Stimulated activated CD4-positive, alpha-beta T cell treated with anti-CD3 and anti-CD28 coated beads, Interleukin-15, amount 100 ng/mL, for 1 hour (primary cell): ENCODE measurements around the gene GULP1.
"Not testable (repeated sequence)": the region's sequence is repeated elsewhere in the genome, so short reads cannot be mapped to it uniquely, and the experiment has no call there.

ENCODE experiments used
- DNase-seq, 2 donors: peaks; one replicate each; pipeline ENCODE4 v3.0.0-alpha.2; 2020; ENCODE audit warnings: low read depth in 1 of 2, low spot score in 1 of 2

Gene GULP1, protein sequence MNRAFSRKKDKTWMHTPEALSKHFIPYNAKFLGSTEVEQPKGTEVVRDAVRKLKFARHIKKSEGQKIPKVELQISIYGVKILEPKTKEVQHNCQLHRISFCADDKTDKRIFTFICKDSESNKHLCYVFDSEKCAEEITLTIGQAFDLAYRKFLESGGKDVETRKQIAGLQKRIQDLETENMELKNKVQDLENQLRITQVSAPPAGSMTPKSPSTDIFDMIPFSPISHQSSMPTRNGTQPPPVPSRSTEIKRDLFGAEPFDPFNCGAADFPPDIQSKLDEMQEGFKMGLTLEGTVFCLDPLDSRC

DNA sequence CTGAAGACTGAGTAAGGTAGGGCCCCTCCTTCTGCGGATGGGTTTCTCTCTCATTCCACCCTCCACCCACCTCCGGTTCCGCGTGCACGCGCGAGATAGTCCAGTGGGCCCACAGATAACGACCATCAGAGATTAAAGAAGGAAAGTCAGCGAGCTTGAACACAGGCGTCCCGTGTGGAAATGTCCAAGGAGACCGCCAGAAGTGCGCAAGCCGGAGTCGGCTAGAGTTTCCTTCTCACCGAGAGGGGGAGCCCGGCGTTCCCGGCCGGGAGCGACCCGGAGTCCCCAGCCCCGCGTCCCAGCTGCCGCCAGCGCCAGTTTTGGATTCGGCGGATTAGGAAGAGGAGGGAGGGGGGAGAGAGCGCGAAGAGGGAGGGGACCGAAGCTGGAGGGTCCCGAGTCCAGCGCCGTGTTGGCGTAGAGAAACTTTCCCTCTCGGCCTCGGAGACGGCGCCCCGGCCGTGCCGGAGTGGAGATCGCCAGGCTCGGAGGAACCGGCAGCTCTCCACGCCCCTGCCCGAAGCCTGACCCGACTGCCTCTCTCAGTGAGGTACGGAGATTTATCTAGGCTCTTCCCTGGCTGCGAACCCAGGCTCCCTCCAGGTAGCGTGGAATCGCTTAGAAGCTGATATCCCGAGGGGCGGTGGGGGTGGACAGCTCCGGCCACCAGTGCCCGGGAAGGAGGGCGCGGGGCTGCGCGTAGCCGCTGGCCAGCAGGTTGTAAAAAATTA, at the start of gene GULP1:
GULP1 (plus strand) TSS at position 258 of the 731 bp plus-strand sequence. CDS start 185,829 bp downstream, outside the sequence.
- DNase-seq = no peak

DNA sequence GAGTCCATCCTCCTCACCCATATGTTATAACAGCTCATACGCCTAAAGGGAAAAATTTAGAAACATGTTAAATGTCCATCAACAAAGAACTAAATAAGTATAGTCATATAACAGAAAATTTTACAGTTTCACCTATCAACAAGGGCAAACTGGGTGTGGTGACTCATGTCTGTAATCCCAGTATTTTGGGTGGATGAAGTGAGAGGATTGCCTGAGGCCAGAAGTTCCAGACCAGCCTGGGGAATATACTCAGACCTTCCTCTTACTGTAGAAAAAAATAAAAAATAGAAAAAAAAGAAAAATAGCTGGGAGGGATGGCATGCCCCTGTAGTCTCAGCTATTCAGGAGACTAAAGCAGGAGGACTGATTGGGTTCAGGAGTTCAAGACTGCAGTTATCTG, 48.3 kb upstream of the GULP1 start:
- no peak for DNase-seq

DNA sequence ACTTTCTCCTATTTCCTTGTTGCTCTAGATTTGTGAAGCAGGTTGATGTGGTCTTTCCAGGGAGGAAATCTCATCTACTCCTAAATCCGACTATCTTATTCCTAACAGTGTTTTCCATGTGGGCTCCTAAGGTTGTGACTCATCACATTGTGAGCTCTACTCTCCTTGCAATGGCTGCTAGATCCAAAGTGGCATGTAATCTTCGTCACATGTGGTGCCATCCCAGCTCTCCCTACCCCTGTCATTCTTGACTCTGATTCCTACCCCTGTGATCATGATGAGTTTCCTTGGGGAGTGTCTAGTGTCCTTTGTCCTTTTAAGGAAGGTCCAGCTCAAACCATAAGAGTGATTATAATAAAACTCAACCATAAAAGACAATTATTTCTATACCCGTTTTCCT, 47.3 kb upstream of the GULP1 start:
- no peak for DNase-seq

DNA sequence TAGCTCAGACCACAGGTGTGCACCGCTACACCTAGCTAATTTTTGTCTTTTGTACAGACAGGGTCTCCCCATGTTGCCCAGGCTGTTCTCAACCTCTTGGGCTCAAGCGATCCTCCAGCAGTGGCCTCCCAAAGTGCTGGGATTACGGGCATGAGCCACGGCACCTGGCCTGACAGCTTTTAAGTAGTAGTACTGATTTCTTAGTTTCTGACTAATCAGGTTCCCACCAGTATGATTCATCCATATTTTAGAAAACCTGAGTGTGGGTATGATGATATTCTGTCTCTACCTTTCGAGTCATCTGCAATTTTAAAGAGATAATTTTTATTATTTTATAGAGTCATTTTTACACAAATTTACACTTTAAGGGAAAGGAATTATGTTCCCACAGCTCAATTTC, 46.4 kb upstream of the GULP1 start:
- no peak for DNase-seq

DNA sequence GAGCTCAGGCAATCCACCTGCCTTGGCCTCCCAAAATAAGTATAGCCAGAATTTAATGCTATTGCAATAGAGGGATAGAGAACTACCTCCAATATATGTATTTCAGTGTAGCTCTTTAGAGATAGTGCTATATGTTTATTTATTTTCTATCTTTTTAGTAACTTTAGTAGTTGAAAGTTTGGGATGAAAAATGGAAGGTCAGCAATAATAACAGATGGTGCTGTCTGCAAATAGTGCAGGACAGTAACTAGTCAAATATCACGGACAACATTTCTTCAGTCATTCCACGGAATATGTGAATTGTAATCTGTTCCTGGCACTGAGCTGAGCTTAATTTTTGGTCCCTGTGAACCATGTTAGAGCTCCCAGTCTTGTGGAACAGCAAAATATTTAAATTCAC, 43.2 kb upstream of the GULP1 start:
- no peak for DNase-seq

DNA sequence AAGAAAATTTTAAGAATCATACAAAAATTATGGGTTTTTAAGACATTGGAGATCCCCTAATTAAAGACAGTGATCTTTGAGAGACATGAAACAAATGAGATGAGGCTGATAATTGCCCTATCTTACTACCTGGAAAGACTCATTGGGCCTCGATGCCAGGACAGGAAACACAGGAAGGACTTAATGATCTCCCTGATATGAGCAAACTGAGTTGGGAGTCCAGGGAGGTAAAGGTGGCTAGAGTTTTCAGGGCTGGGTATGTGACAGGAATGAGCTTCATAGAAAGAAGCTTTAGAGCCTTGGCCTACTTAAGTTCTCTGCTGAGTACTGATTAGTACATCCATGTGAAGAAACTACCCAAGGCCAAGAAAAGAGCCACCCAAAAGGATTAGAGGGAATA, 40.6 kb upstream of the GULP1 start:
- no peak for DNase-seq

DNA sequence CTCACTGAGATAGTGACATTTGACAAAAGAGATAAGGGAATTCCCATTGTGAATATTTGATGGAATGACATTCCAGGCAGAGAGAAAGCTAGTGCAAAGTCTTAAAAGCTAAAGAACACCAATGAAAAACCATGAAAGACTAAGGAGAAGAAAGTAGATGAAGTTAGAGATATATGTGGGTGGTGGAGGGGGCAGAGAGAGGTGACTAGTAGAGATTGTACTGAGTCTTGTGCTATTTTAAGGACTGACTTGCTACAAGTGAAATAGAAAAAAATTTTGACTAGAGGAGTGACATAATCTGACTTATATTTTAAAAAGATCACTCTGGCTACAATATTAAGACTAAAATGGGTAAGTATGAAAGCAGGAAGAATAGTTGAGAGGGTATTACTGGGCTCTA, 35.3 kb upstream of the GULP1 start:
- no peak for DNase-seq

DNA sequence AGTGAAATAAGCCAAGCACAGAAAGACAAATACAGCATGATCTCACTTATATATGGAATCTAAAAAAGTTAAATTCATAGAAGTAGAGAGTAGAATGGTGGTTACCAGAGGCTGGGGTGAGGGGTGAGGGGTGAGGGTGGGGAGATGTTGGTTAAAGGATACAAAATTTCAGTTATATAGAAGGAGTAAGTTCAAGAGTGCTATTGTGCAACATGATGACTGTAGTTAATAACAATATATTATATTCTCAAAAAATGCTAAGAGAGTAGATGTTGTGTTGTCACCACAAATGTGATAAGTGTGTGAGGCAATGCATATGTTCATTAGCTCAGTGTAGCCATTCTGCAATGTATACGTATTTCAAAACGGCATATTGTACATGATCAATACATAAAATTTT, 26.4 kb upstream of the GULP1 start:
- no peak for DNase-seq

DNA sequence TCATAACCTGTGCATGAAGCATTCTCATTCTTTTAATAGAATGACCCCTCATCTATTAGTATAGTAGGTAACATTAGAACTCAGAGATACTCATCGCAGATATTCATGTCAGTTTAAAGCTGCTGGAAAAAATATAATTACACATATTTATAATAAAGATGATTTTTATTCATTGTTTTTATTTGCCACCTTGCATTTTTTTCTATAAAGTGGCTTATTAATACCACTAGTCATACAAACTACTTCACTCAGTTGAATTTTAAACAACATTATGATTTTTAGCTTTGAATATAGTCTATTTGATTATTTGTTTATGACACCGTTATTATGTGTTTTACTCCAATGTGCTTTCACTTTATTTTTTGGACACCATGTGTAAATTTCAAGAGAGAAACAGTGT, 23.9 kb upstream of the GULP1 start:
- DNase-seq = no peak

DNA sequence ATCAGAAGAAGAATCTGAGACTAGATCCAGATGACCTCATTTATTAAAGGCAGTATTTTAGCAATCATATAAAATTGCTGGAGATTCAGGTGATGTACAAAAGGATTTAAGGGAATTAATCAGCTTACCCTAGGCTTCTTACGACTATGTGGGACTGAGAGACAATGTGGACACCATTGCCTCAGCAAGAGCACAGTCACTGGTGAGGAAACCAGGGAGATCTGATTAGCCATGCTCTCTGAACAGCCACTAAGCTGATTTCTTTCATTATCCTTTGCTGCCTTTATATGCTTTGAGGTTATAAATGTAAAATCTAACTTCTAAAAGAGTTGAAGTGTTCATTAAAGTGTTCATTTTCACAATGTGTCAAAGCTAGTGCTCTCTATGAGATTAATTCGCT, 22.7 kb upstream of the GULP1 start:
- DNase-seq = no peak

DNA sequence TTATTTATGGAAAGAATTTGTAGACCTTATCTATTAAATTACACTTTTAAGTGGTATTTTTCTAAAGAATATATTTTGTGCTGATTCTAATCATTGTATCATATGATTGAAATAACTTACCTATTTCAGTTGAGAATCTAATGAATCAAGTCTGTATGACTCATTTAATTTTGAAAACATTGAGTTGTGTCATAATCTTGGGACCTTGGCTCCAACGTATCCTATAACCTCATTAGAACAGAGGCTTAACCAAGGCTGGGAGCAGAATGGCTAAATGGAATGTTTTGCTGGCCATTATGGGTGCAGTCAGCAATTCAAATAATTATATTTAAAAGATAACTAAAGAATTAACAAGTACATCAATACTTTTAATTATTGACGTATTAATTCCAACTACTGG, 19.6 kb upstream of the GULP1 start:
- DNase-seq = no peak

DNA sequence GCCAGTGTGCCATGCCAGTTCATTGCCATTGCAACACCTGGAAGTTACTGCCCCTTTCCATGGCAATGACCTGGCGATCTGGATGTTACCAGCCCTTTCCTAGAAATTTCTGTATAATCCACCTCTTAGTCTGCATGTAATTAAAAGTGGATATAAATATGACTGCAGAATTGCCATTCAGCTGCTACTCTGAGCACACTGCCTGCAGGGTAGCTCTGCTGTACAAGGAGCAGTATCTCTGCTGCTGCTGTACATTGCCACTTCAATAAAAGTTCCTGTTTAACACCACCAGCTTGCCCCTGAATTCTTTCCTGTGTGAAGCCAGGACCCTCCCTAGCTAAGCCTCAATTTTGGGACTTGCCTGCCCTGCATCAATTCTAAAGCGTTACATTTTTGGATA, 17.4 kb upstream of the GULP1 start:
- DNase-seq = no peak

DNA sequence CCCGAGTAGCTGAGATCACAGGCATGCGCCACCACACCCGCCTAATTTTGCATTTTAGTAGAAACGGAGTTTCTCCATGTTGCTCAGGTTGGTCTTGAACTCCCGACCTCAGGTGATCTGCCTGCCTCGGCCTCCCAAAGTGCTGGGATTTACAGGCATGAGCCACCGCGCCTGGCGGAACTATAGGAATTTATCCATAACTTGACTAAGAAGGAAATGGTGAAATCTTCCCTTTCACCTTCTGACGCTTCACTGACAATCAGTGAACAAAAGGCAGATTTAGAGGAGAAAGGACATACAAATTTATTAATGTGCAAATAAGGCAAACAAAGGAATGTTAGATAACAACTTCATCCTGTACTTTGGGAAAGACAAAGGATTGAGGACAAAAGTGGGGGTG, 15.4 kb upstream of the GULP1 start:
- DNase-seq = no peak

DNA sequence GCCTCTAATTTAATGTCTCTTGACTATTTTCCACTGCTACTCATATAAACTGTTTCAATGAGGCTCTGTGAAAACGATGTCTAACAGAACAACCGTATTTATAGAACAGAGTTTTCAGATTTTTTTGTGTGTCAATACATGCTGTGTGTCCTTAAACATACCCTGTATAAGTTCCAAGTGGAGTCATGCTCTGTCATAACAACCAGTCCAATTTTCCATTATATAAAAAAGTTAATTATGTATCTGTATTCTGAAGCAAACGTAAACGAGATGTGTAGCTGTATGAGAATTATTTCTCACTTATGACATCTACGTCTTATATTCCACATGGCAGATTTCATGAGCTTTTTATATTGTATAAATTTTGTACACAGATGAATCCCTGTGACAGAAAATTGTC, 13.9 kb upstream of the GULP1 start:
- no peak for DNase-seq

DNA sequence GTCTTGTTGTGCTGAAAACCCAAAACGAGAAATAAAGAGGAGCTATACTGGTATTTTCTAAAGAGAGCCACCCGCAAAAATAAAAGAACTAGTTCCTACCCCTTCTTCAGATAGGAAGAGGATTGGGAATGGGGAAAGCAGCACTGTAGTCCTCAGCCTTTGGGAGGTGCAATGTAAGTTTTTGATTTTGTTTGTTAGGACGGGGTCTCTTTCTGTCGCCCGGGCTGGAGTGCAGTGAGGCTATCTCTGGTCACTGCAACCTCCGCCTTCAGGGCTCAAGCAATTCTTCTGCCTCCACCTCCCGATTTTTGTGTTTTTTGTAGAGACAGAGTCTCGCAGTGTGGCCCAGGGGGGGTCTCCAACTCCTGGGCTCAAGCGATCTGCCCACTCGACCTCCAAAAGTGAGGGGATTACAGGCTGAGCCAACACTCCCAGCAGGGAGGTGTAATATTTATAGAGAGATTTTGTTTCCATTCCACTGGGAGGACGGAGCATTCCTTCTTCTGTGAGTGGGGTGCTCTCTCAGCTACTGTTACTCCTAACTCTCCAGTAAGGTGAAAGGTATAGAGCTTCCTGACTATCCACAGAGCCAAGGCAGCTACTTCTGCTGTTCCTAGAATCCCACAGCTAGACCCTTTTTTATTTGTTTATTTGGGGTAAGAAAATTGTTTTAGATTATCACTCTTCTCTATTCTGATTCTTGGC, 13.1 kb upstream of the GULP1 start:
- no peak for DNase-seq

DNA sequence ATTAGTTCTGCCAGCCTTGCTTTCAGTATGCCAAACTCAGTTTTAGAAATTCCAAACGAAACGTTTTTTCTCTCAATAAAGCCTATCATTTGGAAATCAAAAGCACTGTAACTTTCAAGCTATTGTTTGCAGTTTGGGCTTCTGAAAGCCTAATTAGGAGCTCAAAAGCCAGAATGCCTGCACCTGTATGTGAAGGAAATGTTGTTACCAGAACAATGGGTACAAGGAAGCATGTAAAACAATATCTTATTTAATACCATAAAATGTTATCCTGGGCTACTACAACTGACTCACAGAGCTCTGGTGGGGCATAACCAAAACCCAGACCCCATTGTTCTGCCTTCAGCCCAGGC, 12.6 kb upstream of the GULP1 start:
- DNase-seq = no peak

DNA sequence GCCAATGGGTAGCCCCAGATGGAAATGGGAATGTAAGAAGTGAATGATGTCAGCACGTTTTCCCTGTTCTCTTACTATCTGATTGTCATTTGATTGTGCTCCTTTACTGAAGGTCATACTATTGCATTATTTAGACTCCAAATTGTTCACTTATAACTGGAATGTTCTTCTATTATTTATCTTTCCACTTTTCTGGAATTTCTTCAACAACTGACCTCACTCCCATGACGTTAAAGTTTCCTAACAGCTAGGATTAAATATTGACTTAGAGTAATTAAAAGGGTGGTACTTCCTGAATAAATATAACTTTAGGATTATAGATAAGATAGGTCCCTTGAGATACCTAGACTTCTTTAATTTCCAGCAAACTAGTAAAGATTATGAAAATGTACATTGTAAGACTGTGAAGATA, 10.9 kb upstream of the GULP1 start:
- DNase-seq = no peak

DNA sequence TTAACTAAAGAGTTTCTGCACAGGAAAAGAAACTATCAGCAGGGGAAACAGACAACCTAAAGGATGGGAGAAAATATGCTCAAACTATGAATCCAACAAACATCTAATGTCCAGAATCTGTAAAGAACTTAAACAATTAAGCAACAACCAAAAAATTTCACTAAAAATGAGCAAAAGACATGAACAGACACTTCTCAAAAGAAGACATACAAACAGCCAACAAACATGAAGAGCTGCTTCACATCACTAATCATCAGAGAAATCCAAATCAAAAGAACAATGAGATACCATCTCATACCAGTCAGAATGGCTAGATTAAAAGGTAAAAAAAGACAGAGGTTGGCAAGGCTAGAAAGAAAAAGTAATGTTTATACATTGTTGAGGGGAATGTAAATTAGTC, 8.8 kb upstream of the GULP1 start:
- no peak for DNase-seq

DNA sequence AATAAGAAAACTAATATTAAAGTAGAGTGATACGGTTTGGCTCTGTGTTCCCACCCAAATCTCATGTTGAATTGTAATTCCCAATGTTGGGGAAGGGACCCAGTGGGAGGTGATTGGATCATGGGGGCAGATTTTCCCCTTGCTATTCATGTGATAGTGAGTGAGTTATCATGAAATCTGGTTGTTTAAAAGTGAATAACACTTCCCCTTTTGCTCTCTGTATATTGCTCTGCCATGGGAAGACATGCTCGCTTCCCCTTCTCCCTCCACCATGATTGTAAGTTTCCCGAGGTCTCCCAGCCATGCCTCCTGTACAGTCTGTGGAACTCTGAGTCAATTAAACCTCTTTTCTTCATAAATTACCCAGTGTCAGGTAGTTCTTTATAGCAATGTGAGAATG, 7.4 kb upstream of the GULP1 start:
- not testable (repeated sequence) for DNase-seq

DNA sequence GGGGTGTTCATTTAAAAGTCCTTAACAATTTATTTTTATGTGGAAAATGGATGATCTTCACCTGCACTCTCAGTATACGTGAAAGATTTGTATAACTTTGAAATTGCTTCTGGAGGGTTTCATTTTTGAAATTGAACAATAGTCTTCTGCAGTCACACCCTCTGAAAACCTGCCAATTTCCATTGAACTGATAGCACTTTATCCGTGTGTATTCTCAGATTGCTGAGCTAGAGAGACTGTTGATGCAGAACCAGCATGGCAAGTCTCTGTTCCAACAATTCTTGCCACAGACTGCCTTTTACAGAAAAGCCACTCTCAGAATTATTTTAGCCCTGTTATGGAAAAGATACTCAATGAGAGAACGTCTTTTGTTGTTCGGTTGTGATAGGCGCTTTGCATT, 6.6 kb upstream of the GULP1 start:
- no peak for DNase-seq

DNA sequence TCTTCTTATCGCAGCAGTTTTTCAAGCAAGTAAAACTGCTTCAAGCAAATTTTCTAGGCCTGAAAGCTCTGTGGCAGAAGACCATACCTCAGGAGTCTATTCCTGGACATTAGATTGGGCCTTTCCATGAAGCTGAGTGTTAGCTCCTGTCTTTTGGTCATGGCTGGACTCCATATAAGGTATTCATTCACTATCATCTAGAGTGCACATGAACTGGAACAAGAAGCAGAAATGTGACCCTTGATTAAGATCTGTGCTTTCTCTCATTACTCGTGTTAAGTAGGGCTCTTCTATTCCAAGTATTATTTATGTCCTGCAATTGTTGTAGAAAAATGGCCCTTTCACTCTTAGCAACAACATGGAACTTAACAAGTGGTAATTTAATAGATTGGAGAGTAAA, 5.9 kb upstream of the GULP1 start:
- no peak for DNase-seq

DNA sequence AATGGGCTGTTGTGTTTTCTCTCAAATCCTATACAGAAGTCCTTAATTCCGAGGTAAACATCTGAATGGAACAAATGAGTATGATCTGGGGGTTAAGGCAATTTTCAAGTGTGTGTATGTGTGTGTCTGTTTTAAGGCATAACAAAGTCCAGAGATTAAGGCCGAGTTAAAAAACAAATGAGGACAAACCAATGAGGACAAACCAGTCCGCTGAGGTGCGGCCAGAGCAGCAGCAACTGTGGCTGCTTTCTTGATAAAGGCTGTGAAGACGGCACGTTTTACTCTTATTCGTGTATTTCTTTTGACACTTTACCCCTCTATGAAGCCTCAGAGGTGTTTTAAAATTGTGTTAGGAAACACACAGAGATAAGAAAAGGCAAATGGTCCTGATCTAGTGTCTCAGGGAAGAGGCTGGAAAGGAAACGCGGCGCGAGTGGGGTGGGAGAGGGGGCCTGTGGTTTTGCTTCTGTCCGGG, 495 bp upstream of the GULP1 start:
- no peak for DNase-seq
